ENCODE data around the gene GARRE1.

- TF ChIP-seq CTCF (IDR thresholded peaks at IDR 0.05): peak in 4 of 7 experiments; percentile 15 to 25 (median 20)
- no peak for TF ChIP-seq EP300 (IDR thresholded peaks at IDR 0.05)
- no peak for TF ChIP-seq POLR2A (IDR thresholded peaks at IDR 0.05)
- no peak for TF ChIP-seq POLR2AphosphoS5 (IDR thresholded peaks at IDR 0.05)
These were observed 12.6 kb upstream of the GARRE1 start for GRCh38 chr19:34241513-34242337.

Data from stomach (tissue), 4 donors.